ENCODE results near the gene DOCK4. TPM values are rescaled to one million over a fixed set of nuclear protein-coding genes. Genes with fewer than 3 reads are reported as not detected.

DOCK4 gene
- total RNA-seq, 2 donors from 2014 or later: 6.5 to 11.1 TPM

- no peak for TF ChIP-seq CTCF (IDR thresholded peaks at IDR 0.05)
- Histone ChIP-seq H3K9ac (ENCODE audit: low read depth in 2 of 2, low read length in 2 of 2) (no peak overlapping the region), H3K4me1 (no peaks in the 10 kb centered on the region), H3K9me3 (no peaks in the 10 kb centered on the region), H3K4me3 (no peak overlapping the region), H3K27me3 (no peaks in the 10 kb centered on the region), H3K36me3 (no peaks in the 10 kb centered on the region), H3K27ac (no peak overlapping the region)
- intact Hi-C loops (cut with DNase I): no loop called here
- DNase-seq: no peak
These were observed 51.5 kb downstream of the DOCK4 start for GRCh38 chr7:112154690-112155089.

GRCh38 chr7:112152186-112152585 lies 54.0 kb downstream of the DOCK4 start:
- no peaks in the 10 kb centered on the region for H3K36me3 ChIP-seq
- no peak overlapping the region for H3K9ac ChIP-seq (ENCODE audit: low read depth in 2 of 2, low read length in 2 of 2)
- no peaks in the 10 kb centered on the region for H3K4me1 ChIP-seq
- no peaks in the 10 kb centered on the region for H3K27me3 ChIP-seq
- H3K4me3 ChIP-seq: no peak overlapping the region
- intact Hi-C loops (cut with DNase I): no loop called here
- no peak for DNase-seq
- no peak for TF ChIP-seq CTCF (IDR thresholded peaks at IDR 0.05)
- no peak overlapping the region for H3K27ac ChIP-seq
- no peaks in the 10 kb centered on the region for H3K9me3 ChIP-seq

DNA sequence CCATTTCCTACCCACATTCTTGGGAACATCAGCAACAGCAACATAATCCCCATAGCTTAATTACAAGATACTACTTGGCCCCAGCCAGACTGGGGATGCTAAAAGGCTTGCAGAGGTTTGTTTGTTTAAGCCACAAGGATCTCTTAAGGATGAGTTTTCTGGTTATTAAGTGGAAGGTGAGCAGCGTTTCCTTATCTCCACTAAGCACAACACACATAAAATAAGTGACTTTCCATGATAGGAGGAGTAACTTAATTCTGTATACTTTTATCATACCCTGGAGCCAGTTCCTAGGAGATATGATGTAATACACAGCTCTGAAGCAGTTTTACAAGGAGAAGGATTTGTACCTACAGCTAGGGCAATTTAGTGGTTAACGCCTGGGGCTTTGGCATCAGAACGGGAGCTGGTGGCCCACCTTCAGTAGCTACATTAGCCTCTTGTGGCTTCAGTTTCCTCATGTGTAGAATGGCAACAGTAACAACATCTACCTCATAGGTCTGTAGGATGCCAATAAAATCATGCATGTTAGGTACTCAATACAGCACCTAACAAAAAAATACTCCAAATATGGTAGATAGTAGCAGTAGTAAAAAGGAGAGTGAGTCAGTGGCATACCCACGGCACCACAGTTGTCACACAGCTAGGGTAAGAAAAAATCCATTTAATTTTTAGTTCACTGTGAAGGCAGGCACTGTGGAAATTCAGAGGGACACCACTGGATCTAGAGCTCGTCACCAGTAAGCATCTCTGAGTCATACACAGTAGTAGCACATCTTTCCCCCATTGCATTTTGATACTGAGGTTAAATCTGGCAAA lies 55.2 kb downstream of the DOCK4 start:
- no peaks in the 10 kb centered on the region for H3K9me3 ChIP-seq
- H3K4me3 ChIP-seq: no peak overlapping the region
- TF ChIP-seq CTCF (IDR thresholded peaks at IDR 0.05): no peak
- H3K4me1 ChIP-seq: no peaks in the 10 kb centered on the region
- intact Hi-C loops (cut with DNase I): no loop called here
- no peaks in the 10 kb centered on the region for H3K27me3 ChIP-seq
- no peak overlapping the region for H3K27ac ChIP-seq
- H3K36me3 ChIP-seq: no peaks in the 10 kb centered on the region
- no peak overlapping the region for H3K9ac ChIP-seq (ENCODE audit: low read depth in 2 of 2, low read length in 2 of 2)
- DNase-seq: no peak

- no peak for TF ChIP-seq CTCF (IDR thresholded peaks at IDR 0.05)
- H3K9ac ChIP-seq (ENCODE audit: low read depth in 2 of 2, low read length in 2 of 2): no peak overlapping the region
- no peak for DNase-seq
- intact Hi-C loops (cut with DNase I): no loop called here
- no peak overlapping the region for H3K4me3 ChIP-seq
- no peaks in the 10 kb centered on the region for H3K4me1 ChIP-seq
- H3K36me3 ChIP-seq: no peaks in the 10 kb centered on the region
- no peaks in the 10 kb centered on the region for H3K9me3 ChIP-seq
- H3K27me3 ChIP-seq: no peaks in the 10 kb centered on the region
- no peak overlapping the region for H3K27ac ChIP-seq
These were observed 56.5 kb downstream of the DOCK4 start for GRCh38 chr7:112149734-112150133.

DNA sequence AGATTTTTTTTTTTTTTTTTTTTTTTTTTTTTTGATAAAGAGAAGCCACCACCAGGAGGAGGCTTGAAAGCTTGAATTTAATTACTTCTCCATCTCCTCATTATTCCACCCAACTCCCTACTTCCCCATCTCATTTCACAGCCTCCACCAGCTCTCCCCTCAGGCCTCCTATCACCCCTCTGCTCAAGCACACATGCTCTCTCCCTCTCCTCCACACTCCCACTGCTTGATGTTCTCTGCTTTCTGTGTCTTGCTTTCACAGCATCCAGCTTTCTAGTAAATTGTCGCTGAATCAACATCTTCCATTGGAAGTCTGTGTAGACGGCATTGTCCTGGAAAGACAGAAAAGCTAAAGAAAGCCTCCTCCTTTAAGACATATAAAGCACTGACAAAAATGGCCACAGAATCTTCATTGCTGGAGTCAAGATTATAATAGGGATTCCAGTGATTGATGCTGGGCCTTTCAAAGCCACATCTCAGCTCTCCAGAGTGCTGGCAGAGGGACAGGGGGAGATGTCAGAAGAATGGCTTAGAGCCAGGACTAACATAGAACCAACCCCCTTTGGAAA lies 58.3 kb downstream of the DOCK4 start:
- H3K4me1 ChIP-seq: no peaks in the 10 kb centered on the region
- H3K27me3 ChIP-seq: no peaks in the 10 kb centered on the region
- no peak for DNase-seq
- H3K36me3 ChIP-seq: no peaks in the 10 kb centered on the region
- H3K9me3 ChIP-seq: no peaks in the 10 kb centered on the region
- H3K9ac ChIP-seq (ENCODE audit: low read depth in 2 of 2, low read length in 2 of 2): no peak overlapping the region
- H3K4me3 ChIP-seq: no peak overlapping the region
- no peak for TF ChIP-seq CTCF (IDR thresholded peaks at IDR 0.05)
- no peak overlapping the region for H3K27ac ChIP-seq
- intact Hi-C loops (cut with DNase I): no loop called here

Data from colonic mucosa (tissue), 4 donors.